SK-N-SH (cell line): ENCODE data around the gene DSG3.

Source experiments
- CHD2 ChIP-seq: fragments of 150-350 bp; IDR thresholded peaks from 2 replicates; pipeline ENCODE4 v1.6.1; 2018; ENCODE audit warnings: low read length; ENCODE audit not compliant: partially characterized antibody
- EZH2phosphoT487 ChIP-seq: fragments of 200-600 bp; sonication (generic); IDR thresholded peaks from 2 replicates; pipeline ENCODE4 v1.6.1; 2017; ENCODE audit warnings: low read depth, mixed run types, mild to moderate bottlenecking, antibody characterized with exemption, moderate library complexity, borderline replicate concordance
- FOXJ3 ChIP-seq: sonication (generic); formaldehyde crosslinking; IDR thresholded peaks from 2 replicates; pipeline ENCODE4 v1.5.1; 2020; ENCODE audit warnings: mild to moderate bottlenecking, missing genetic modification reagents
- POLR2AphosphoS5 ChIP-seq: IDR thresholded peaks from 2 replicates; pipeline ENCODE4 v1.6.1; 2012; ENCODE audit warnings: low read depth, low read length
- USF1 ChIP-seq: IDR thresholded peaks from 2 replicates; pipeline ENCODE4 v1.4.0; 2012; ENCODE audit warnings: low read depth, borderline replicate concordance
- YY1 ChIP-seq: IDR thresholded peaks from 2 replicates; pipeline ENCODE4 v1.4.0; 2012; ENCODE audit warnings: low read depth, mild to moderate bottlenecking
- TF ChIP-seq, protein P1 (sequence below): fragments of 200-600 bp; sonication (generic); IDR thresholded peaks from 2 replicates; pipeline ENCODE4 v1.6.1; 2017; ENCODE audit warnings: antibody characterized with exemption, mild to moderate bottlenecking, moderate library complexity
- TF ChIP-seq, protein P2 (sequence below): IDR thresholded peaks from 2 replicates; pipeline ENCODE4 v1.4.0; 2012; ENCODE audit warnings: low read depth

DNA sequence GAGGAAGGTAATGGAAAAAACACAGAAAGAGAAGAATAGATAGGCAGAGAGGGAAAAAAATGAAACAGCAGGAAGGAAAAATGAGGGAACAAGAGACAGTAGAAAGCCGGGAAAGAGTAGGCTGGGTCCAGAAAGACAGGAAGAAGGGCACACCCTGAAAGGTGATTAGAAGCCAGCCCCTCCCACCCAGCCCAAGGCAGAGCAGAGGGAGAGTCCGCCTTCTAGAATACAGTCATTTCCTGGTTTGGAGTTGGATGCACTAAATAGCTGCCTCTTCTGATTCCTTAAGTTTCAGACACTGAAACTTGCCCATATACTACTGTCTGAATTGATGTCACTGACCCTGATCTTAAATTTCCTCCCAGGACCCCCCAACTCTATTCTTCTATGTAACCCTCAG is 17.9 kb upstream of the DSG3 start:
- TF ChIP-seq POLR2AphosphoS5 (no peak), CHD2 (no peak), EZH2phosphoT487 (no peak), USF1 (no peak), FOXJ3 (CRISPR knock-in tag) (no peak), YY1 (no peak)
- TF ChIP-seq, protein P1, sequence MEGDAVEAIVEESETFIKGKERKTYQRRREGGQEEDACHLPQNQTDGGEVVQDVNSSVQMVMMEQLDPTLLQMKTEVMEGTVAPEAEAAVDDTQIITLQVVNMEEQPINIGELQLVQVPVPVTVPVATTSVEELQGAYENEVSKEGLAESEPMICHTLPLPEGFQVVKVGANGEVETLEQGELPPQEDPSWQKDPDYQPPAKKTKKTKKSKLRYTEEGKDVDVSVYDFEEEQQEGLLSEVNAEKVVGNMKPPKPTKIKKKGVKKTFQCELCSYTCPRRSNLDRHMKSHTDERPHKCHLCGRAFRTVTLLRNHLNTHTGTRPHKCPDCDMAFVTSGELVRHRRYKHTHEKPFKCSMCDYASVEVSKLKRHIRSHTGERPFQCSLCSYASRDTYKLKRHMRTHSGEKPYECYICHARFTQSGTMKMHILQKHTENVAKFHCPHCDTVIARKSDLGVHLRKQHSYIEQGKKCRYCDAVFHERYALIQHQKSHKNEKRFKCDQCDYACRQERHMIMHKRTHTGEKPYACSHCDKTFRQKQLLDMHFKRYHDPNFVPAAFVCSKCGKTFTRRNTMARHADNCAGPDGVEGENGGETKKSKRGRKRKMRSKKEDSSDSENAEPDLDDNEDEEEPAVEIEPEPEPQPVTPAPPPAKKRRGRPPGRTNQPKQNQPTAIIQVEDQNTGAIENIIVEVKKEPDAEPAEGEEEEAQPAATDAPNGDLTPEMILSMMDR = no peak
- TF ChIP-seq, protein P2, sequence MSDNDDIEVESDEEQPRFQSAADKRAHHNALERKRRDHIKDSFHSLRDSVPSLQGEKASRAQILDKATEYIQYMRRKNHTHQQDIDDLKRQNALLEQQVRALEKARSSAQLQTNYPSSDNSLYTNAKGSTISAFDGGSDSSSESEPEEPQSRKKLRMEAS = no peak
